GM23338 (cell line): Measurements from ENCODE around the gene SFI1.

Experiments used
- CTCF ChIP-seq, 2 experiments: fragments of 200-600 bp in 1 of 2; sonication (generic) in 1 of 2; conservative IDR thresholded peaks; 2 replicates each; pipeline versions ENCODE4 v1.5.1 to v1.6.1; 2016 to 2017; ENCODE audit warnings: antibody characterized with exemption in 2 of 2, low read depth in 2 of 2, mild to moderate bottlenecking in 2 of 2, moderate library complexity in 1 of 2
- EZH2 ChIP-seq: fragments of 200-600 bp; sonication (generic); IDR thresholded peaks from one replicate; pipeline ENCODE4 v1.8.0; 2017; ENCODE audit warnings: antibody characterized with exemption, mild to moderate bottlenecking, low read depth; ENCODE audit not compliant: unreplicated experiment
- EZH2phosphoT487 ChIP-seq: fragments of 200-600 bp; sonication (generic); IDR thresholded peaks from one replicate; pipeline ENCODE4 v1.8.1; 2018; ENCODE audit warnings: antibody characterized with exemption; ENCODE audit not compliant: unreplicated experiment
- POLR2AphosphoS5 ChIP-seq: IDR thresholded peaks from 2 replicates; pipeline ENCODE4 v1.6.1; 2016; ENCODE audit warnings: antibody characterized with exemption, low read depth
- REST ChIP-seq: IDR thresholded peaks from one replicate; pipeline ENCODE4 v1.6.1; 2018; ENCODE audit warnings: antibody characterized with exemption; ENCODE audit not compliant: unreplicated experiment

GRCh38 chr22:31575190-31575589 is 78.9 kb downstream of the SFI1 start:
- TF ChIP-seq POLR2AphosphoS5 (no peak), CTCF (conservative IDR thresholded peaks at IDR 0.05; ENCODE audit: low read depth in 2 of 2) (no peak), REST (no peak), EZH2phosphoT487 (no peak), EZH2 (no peak)
